Measurements from ENCODE around the gene ITPK1. TPM values are rescaled to one million over a fixed set of nuclear protein-coding genes. Genes with fewer than 3 reads are reported as not detected.

Gene ITPK1
- total RNA-seq, 2 donors from 2014 or later: 53.8 to 85.0 TPM

GRCh38 chr14:93031505-93032315 lies 84.0 kb downstream of the ITPK1 start:
- peaks cover 1 to 16% of the 10 kb centered on the region in 2 donors for H3K4me1 ChIP-seq (ENCODE audit: control insufficient read depth in 1 of 2, low read depth in 2 of 2)
- no peak for DNase-seq (ENCODE audit: low spot score)
- H3K27ac ChIP-seq: no peak overlapping the region
- ATAC-seq (ENCODE audit: insufficient number of reproducible peaks, low FRiP score, low read depth): no peak
- no peaks in the 10 kb centered on the region for H3K27me3 ChIP-seq (replicated peaks; ENCODE audit: insufficient read depth)
- no peaks in the 10 kb centered on the region for H3K9me3 ChIP-seq
- TF ChIP-seq, protein P1, sequence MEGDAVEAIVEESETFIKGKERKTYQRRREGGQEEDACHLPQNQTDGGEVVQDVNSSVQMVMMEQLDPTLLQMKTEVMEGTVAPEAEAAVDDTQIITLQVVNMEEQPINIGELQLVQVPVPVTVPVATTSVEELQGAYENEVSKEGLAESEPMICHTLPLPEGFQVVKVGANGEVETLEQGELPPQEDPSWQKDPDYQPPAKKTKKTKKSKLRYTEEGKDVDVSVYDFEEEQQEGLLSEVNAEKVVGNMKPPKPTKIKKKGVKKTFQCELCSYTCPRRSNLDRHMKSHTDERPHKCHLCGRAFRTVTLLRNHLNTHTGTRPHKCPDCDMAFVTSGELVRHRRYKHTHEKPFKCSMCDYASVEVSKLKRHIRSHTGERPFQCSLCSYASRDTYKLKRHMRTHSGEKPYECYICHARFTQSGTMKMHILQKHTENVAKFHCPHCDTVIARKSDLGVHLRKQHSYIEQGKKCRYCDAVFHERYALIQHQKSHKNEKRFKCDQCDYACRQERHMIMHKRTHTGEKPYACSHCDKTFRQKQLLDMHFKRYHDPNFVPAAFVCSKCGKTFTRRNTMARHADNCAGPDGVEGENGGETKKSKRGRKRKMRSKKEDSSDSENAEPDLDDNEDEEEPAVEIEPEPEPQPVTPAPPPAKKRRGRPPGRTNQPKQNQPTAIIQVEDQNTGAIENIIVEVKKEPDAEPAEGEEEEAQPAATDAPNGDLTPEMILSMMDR (IDR thresholded peaks at IDR 0.05): no peak
- no peaks in the 10 kb centered on the region for H3K36me3 ChIP-seq
- no peak overlapping the region for H3K4me3 ChIP-seq

DNA sequence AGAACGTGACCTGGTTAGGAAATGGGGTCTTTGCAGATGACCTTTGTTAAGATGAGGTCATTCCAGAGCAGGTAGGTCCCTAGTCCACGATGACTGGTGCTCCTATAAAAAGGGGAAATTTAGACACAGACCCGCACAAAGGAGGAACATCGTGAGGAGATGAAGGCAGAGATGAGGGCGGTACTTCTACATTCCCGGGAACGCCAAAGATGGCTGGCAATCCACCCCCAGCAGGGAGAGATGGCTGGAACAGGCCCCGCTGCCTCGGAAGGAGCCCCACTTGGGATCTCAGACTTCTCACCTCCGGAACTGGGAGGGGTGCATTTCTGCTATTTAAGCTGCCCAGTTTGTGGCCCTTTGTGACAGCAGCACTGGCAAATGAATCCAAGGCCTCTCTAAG lies 85.0 kb downstream of the ITPK1 start:
- no peak overlapping the region for H3K4me3 ChIP-seq
- H3K27me3 ChIP-seq (replicated peaks; ENCODE audit: insufficient read depth): no peaks in the 10 kb centered on the region
- no peaks in the 10 kb centered on the region for H3K9me3 ChIP-seq
- no peak for DNase-seq (ENCODE audit: low spot score)
- peaks cover 0 to 6% of the 10 kb centered on the region in 2 donors for H3K4me1 ChIP-seq (ENCODE audit: control insufficient read depth in 1 of 2, low read depth in 2 of 2)
- ATAC-seq (ENCODE audit: insufficient number of reproducible peaks, low FRiP score, low read depth): no peak
- no peak overlapping the region for H3K27ac ChIP-seq
- TF ChIP-seq, protein P1 (IDR thresholded peaks at IDR 0.05): no peak
- H3K36me3 ChIP-seq: no peaks in the 10 kb centered on the region

- TF ChIP-seq, protein P1 (IDR thresholded peaks at IDR 0.05): no peak
- no peaks in the 10 kb centered on the region for H3K27me3 ChIP-seq (replicated peaks; ENCODE audit: insufficient read depth)
- no peak overlapping the region for H3K4me3 ChIP-seq
- DNase-seq (ENCODE audit: low spot score) (no peak), ATAC-seq (ENCODE audit: insufficient number of reproducible peaks, low FRiP score, low read depth) (no peak)
- peaks cover 0 to 6% of the 10 kb centered on the region in 2 donors for H3K4me1 ChIP-seq (ENCODE audit: control insufficient read depth in 1 of 2, low read depth in 2 of 2)
- H3K36me3 ChIP-seq: no peaks in the 10 kb centered on the region
- no peaks in the 10 kb centered on the region for H3K9me3 ChIP-seq
- H3K27ac ChIP-seq: no peak overlapping the region
These were observed 85.7 kb downstream of the ITPK1 start for GRCh38 chr14:93029911-93030508.

GRCh38 chr14:93029417-93029816 lies 86.3 kb downstream of the ITPK1 start:
- Histone ChIP-seq H3K9me3 (no peaks in the 10 kb centered on the region), H3K4me1 (ENCODE audit: control insufficient read depth in 1 of 2, low read depth in 2 of 2) (peaks cover 0 to 6% of the 10 kb centered on the region in 2 donors)

GRCh38 chr14:93028724-93029076 lies 87.0 kb downstream of the ITPK1 start:
- no peaks in the 10 kb centered on the region for H3K36me3 ChIP-seq
- peaks cover 0 to 6% of the 10 kb centered on the region in 2 donors for H3K4me1 ChIP-seq (ENCODE audit: control insufficient read depth in 1 of 2, low read depth in 2 of 2)
- H3K27me3 ChIP-seq (replicated peaks; ENCODE audit: insufficient read depth): no peaks in the 10 kb centered on the region
- no peak overlapping the region for H3K27ac ChIP-seq
- no peaks in the 10 kb centered on the region for H3K9me3 ChIP-seq
- ATAC-seq (ENCODE audit: insufficient number of reproducible peaks, low FRiP score, low read depth) (no peak), DNase-seq (ENCODE audit: low spot score) (no peak)
- TF ChIP-seq, protein P1 (IDR thresholded peaks at IDR 0.05): no peak
- H3K4me3 ChIP-seq: no peak overlapping the region

More at GRCh38 chr14:93029417-93029816, 86.3 kb downstream of the ITPK1 start:
- Histone ChIP-seq H3K4me3 (no peak overlapping the region), H3K27ac (no peak overlapping the region), H3K36me3 (no peaks in the 10 kb centered on the region), H3K27me3 (replicated peaks; ENCODE audit: insufficient read depth) (no peaks in the 10 kb centered on the region)
- ATAC-seq (ENCODE audit: insufficient number of reproducible peaks, low FRiP score, low read depth) (no peak), DNase-seq (ENCODE audit: low spot score) (no peak)
- TF ChIP-seq, protein P1 (IDR thresholded peaks at IDR 0.05): no peak
